D341Med (cell line): ENCODE measurements around the gene VRK1.
A peak's percentile ranks its signal among the peaks of the same experiment; 100 is the strongest.

Source experiments
- DNase-seq: peaks from one replicate; pipeline ENCODE4 v3.0.0; 2012; ENCODE audit warnings: low spot score

The VRK1 gene

GRCh38 chr14:96826818-96827217 is 29.6 kb downstream of the VRK1 start:
- no peak for DNase-seq

- peak; percentile 36 for DNase-seq
These were observed 30.1 kb downstream of the VRK1 start for GRCh38 chr14:96827290-96827689.

GRCh38 chr14:96829791-96830190 is 32.6 kb downstream of the VRK1 start:
- no peak for DNase-seq

GRCh38 chr14:96830946-96831345 is 33.8 kb downstream of the VRK1 start:
- DNase-seq, result no peak

GRCh38 chr14:96832351-96832750 is 35.2 kb downstream of the VRK1 start:
- no peak for DNase-seq

- no peak for DNase-seq
These were observed 41.3 kb downstream of the VRK1 start for GRCh38 chr14:96838449-96838848.

GRCh38 chr14:96839251-96839650 is 42.1 kb downstream of the VRK1 start:
- DNase-seq, result no peak

- no peak for DNase-seq
These were observed 46.0 kb downstream of the VRK1 start for GRCh38 chr14:96843137-96843536.

GRCh38 chr14:96844857-96845570 is 47.8 kb downstream of the VRK1 start:
- DNase-seq, result no peak

GRCh38 chr14:96847451-96847850 is 50.3 kb downstream of the VRK1 start:
- DNase-seq, result no peak

GRCh38 chr14:96848011-96848410 is 50.8 kb downstream of the VRK1 start:
- DNase-seq, result no peak

GRCh38 chr14:96849733-96850132 is 52.6 kb downstream of the VRK1 start:
- DNase-seq, result no peak

GRCh38 chr14:96851694-96852381 is 54.7 kb downstream of the VRK1 start:
- no peak for DNase-seq

GRCh38 chr14:96852823-96853422 is 55.7 kb downstream of the VRK1 start:
- DNase-seq, result peak; percentile 28

- no peak for DNase-seq
These were observed 61.5 kb downstream of the VRK1 start for GRCh38 chr14:96858643-96859042.

- DNase-seq, result peak; percentile 27
These were observed 64.6 kb downstream of the VRK1 start for GRCh38 chr14:96861568-96862310.

- no peak for DNase-seq
These were observed 66.3 kb downstream of the VRK1 start for GRCh38 chr14:96863327-96863985.

GRCh38 chr14:96863986-96864330 is 66.8 kb downstream of the VRK1 start:
- no peak for DNase-seq

- DNase-seq, result no peak
These were observed 70.5 kb downstream of the VRK1 start for GRCh38 chr14:96867634-96868033.

GRCh38 chr14:96874127-96874526 is 76.9 kb downstream of the VRK1 start:
- DNase-seq, result no peak

- no peak for DNase-seq
These were observed 79.6 kb downstream of the VRK1 start for GRCh38 chr14:96876747-96877146.

GRCh38 chr14:96881713-96882112 is 84.5 kb downstream of the VRK1 start:
- DNase-seq, result no peak
